ENCODE results near the gene STK11IP.

The STK11IP gene

GRCh38 chr2:219574484-219575311 lies 23.0 kb upstream of the STK11IP start:
- H3K27me3 ChIP-seq (ENCODE audit: control insufficient read depth, insufficient read depth, low read length) = peaks cover 22% of the 10 kb centered on the region
- no peak overlapping the region for H3K4me3 ChIP-seq (ENCODE audit: low read depth, low read length)
- peaks cover 25% of the 10 kb centered on the region for H3K4me1 ChIP-seq (ENCODE audit: control insufficient read depth, insufficient read depth, low read length)
- H3K9ac ChIP-seq (ENCODE audit: low read depth, low read length) = no peak overlapping the region
- no peaks in the 10 kb centered on the region for H3K9me3 ChIP-seq (ENCODE audit: control insufficient read depth, insufficient read depth, low read length)
- no peaks in the 10 kb centered on the region for H3K36me3 ChIP-seq (ENCODE audit: control insufficient read depth, insufficient read depth, low read length)

GRCh38 chr2:219575566-219576504 lies 21.8 kb upstream of the STK11IP start:
- H3K9me3 ChIP-seq (ENCODE audit: control insufficient read depth, insufficient read depth, low read length) = no peaks in the 10 kb centered on the region
- H3K9ac ChIP-seq (ENCODE audit: low read depth, low read length) = no peak overlapping the region
- no peaks in the 10 kb centered on the region for H3K36me3 ChIP-seq (ENCODE audit: control insufficient read depth, insufficient read depth, low read length)
- H3K4me1 ChIP-seq (ENCODE audit: control insufficient read depth, insufficient read depth, low read length) = peaks cover 24% of the 10 kb centered on the region
- H3K27me3 ChIP-seq (ENCODE audit: control insufficient read depth, insufficient read depth, low read length) = peaks cover 17% of the 10 kb centered on the region
- no peak overlapping the region for H3K4me3 ChIP-seq (ENCODE audit: low read depth, low read length)

DNA sequence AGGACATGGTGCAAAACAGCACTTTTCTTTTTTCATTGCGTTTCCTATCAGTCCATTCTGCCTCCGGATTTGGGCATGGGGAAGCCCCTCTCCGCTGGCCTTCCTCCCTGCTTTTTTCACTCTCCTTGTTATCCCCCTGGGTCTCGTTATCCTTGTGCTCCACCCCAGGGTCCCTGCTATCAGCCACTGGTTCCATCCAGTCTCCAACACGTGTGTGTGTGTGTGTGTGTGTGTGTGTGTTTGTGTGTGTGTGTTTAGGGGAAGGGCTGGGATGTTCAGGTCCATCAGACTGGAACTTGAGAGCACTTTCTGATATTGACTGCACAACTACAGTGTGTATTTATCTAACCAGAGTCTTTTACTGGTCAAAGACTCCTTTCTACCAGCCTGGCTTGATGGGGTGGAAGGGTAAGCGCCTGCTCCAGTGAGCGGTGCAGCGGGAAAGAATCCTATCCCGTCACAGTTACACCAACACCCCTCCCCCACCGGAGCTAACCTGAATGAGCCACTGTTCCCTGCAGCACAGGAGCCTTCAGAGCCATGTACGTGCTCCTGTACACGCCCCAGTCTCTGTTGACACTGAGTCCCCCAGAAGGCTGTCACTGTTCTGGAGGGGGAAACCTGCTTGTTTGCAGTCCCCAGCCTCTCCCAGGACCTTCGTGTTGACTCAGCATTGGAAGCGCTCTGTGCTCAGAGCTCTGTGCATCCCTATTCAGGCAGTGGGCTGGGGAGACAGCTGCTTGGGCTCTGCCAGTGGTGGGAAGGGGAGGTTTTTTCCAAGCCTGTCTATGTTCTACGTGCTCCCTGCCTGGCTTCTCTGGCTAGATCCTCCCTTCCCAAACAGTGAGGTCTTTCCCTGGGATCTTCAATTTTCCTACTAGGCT lies 20.9 kb upstream of the STK11IP start:
- Histone ChIP-seq H3K9ac (ENCODE audit: low read depth, low read length) (no peak overlapping the region), H3K27me3 (ENCODE audit: control insufficient read depth, insufficient read depth, low read length) (peaks cover 17% of the 10 kb centered on the region), H3K4me1 (ENCODE audit: control insufficient read depth, insufficient read depth, low read length) (peaks cover 24% of the 10 kb centered on the region), H3K36me3 (ENCODE audit: control insufficient read depth, insufficient read depth, low read length) (no peaks in the 10 kb centered on the region), H3K4me3 (ENCODE audit: low read depth, low read length) (peak overlapping the region; percentile 36), H3K9me3 (ENCODE audit: control insufficient read depth, insufficient read depth, low read length) (no peaks in the 10 kb centered on the region)

GRCh38 chr2:219578811-219579613 lies 18.6 kb upstream of the STK11IP start:
- no peak overlapping the region for H3K9ac ChIP-seq (ENCODE audit: low read depth, low read length)
- peaks cover 15% of the 10 kb centered on the region for H3K27me3 ChIP-seq (ENCODE audit: control insufficient read depth, insufficient read depth, low read length)
- no peaks in the 10 kb centered on the region for H3K36me3 ChIP-seq (ENCODE audit: control insufficient read depth, insufficient read depth, low read length)
- peaks cover 19% of the 10 kb centered on the region for H3K4me1 ChIP-seq (ENCODE audit: control insufficient read depth, insufficient read depth, low read length)
- H3K9me3 ChIP-seq (ENCODE audit: control insufficient read depth, insufficient read depth, low read length) = no peaks in the 10 kb centered on the region
- H3K4me3 ChIP-seq (ENCODE audit: low read depth, low read length) = no peak overlapping the region

DNA sequence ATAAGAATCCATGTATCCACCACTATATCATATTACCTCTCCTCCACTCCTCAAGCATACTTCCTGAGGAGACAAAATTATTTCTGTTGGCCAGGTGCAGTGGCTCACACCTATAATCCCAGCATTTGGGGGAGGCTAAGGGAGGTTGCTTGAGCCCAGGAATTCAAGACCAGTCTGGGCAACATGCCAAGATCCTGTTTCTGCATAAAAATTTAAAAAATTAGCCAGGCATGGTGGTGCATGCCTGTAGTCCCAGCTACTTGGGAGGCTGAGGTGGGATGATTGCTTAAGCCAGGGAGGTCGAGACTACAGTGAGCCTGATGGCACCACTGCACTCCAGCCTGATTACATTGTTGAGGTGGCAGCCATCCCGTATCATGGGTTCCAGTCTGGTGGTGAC lies 16.3 kb upstream of the STK11IP start:
- peaks cover 12% of the 10 kb centered on the region for H3K27me3 ChIP-seq (ENCODE audit: control insufficient read depth, insufficient read depth, low read length)
- H3K36me3 ChIP-seq (ENCODE audit: control insufficient read depth, insufficient read depth, low read length) = no peaks in the 10 kb centered on the region
- H3K9ac ChIP-seq (ENCODE audit: low read depth, low read length) = no peak overlapping the region
- no peak overlapping the region for H3K4me3 ChIP-seq (ENCODE audit: low read depth, low read length)
- H3K4me1 ChIP-seq (ENCODE audit: control insufficient read depth, insufficient read depth, low read length) = peaks cover 15% of the 10 kb centered on the region
- no peaks in the 10 kb centered on the region for H3K9me3 ChIP-seq (ENCODE audit: control insufficient read depth, insufficient read depth, low read length)

DNA sequence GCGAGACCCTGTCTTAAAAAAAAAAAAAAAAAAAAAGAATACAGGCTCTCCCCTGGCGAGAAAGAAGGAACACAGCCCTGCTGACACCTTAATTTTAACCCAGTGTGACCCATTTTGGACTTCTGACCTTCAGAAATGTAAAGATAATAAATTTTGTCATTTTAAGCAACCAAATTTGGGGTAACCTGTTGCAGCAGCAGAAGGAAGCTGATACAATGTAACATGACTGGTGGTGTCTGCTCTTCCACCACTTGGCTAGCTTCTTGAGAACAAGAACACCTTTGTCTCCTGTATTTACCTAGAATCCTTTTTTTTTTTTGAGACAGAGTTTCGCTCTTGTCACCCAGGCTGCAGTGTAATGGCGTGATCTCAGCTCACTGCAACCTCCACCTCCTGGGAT lies 6.6 kb upstream of the STK11IP start:
- H3K36me3 ChIP-seq (ENCODE audit: control insufficient read depth, insufficient read depth, low read length) = no peaks in the 10 kb centered on the region
- H3K4me3 ChIP-seq (ENCODE audit: low read depth, low read length) = no peak overlapping the region
- H3K9me3 ChIP-seq (ENCODE audit: control insufficient read depth, insufficient read depth, low read length) = no peaks in the 10 kb centered on the region
- H3K27me3 ChIP-seq (ENCODE audit: control insufficient read depth, insufficient read depth, low read length) = peaks cover under 1% of the 10 kb centered on the region
- peaks cover 2% of the 10 kb centered on the region for H3K4me1 ChIP-seq (ENCODE audit: control insufficient read depth, insufficient read depth, low read length)
- H3K9ac ChIP-seq (ENCODE audit: low read depth, low read length) = no peak overlapping the region

GRCh38 chr2:219592736-219593135 lies 4.9 kb upstream of the STK11IP start:
- Histone ChIP-seq H3K27me3 (ENCODE audit: control insufficient read depth, insufficient read depth, low read length) (no peaks in the 10 kb centered on the region), H3K9me3 (ENCODE audit: control insufficient read depth, insufficient read depth, low read length) (no peaks in the 10 kb centered on the region), H3K36me3 (ENCODE audit: control insufficient read depth, insufficient read depth, low read length) (no peaks in the 10 kb centered on the region), H3K9ac (ENCODE audit: low read depth, low read length) (no peak overlapping the region), H3K4me3 (ENCODE audit: low read depth, low read length) (no peak overlapping the region), H3K4me1 (ENCODE audit: control insufficient read depth, insufficient read depth, low read length) (peaks cover 2% of the 10 kb centered on the region)

DNA sequence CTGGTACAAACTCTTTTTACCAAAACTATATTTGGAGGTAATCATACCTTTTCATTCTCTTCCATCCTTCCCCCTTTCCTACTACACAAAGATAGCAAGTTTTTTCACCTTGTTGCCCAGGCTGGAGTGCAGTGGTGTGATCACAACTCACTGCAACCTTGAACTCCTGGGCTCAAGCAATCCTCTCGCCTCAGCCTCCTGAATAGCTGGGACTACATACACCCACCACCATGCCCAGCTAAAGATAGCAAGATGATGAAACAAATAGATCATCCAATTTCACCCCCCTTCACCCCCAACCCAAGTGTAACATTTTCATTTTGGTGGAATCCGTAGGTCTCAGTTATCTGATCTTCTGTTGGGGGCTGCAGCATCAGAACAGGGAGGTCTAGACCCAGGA lies 4.5 kb upstream of the STK11IP start:
- Histone ChIP-seq H3K27me3 (ENCODE audit: control insufficient read depth, insufficient read depth, low read length) (no peaks in the 10 kb centered on the region), H3K36me3 (ENCODE audit: control insufficient read depth, insufficient read depth, low read length) (no peaks in the 10 kb centered on the region), H3K4me1 (ENCODE audit: control insufficient read depth, insufficient read depth, low read length) (peaks cover 2% of the 10 kb centered on the region), H3K9ac (ENCODE audit: low read depth, low read length) (no peak overlapping the region), H3K4me3 (ENCODE audit: low read depth, low read length) (no peak overlapping the region), H3K9me3 (ENCODE audit: control insufficient read depth, insufficient read depth, low read length) (no peaks in the 10 kb centered on the region)

- Histone ChIP-seq H3K4me1 (ENCODE audit: control insufficient read depth, insufficient read depth, low read length) (peaks cover 7% of the 10 kb centered on the region), H3K27me3 (ENCODE audit: control insufficient read depth, insufficient read depth, low read length) (no peaks in the 10 kb centered on the region), H3K9ac (ENCODE audit: low read depth, low read length) (no peak overlapping the region), H3K4me3 (ENCODE audit: low read depth, low read length) (no peak overlapping the region), H3K9me3 (ENCODE audit: control insufficient read depth, insufficient read depth, low read length) (no peaks in the 10 kb centered on the region), H3K36me3 (ENCODE audit: control insufficient read depth, insufficient read depth, low read length) (no peaks in the 10 kb centered on the region)
Observed at GRCh38 chr2:219595256-219595655, 2.4 kb upstream of the STK11IP start.

GRCh38 chr2:219596954-219597551 lies 604 bp upstream of the STK11IP start:
- H3K36me3 ChIP-seq (ENCODE audit: control insufficient read depth, insufficient read depth, low read length) = no peaks in the 10 kb centered on the region
- peaks cover 7% of the 10 kb centered on the region for H3K4me1 ChIP-seq (ENCODE audit: control insufficient read depth, insufficient read depth, low read length)
- no peaks in the 10 kb centered on the region for H3K27me3 ChIP-seq (ENCODE audit: control insufficient read depth, insufficient read depth, low read length)
- H3K9me3 ChIP-seq (ENCODE audit: control insufficient read depth, insufficient read depth, low read length) = no peaks in the 10 kb centered on the region
- H3K9ac ChIP-seq (ENCODE audit: low read depth, low read length) = peak overlapping the region; percentile 96
- H3K4me3 ChIP-seq (ENCODE audit: low read depth, low read length) = peak overlapping the region; percentile 99
